ENCODE results near the gene RHBDD1. TPM values are rescaled to one million over a fixed set of nuclear protein-coding genes. Genes with fewer than 3 reads are reported as not detected.

The RHBDD1 gene
- polyA plus RNA-seq, 3 donors: 8.1 to 19.5 (median 15.5) TPM

GRCh38 chr2:226838722-226839121, 2.9 kb downstream of the RHBDD1 start:
- H2AFZ ChIP-seq (ENCODE audit: insufficient read depth, low read depth, low read length, poor library complexity, severe bottlenecking): no peak overlapping the region
- intact Hi-C loops (cut with micrococcal nuclease): no loop called here
- no peak overlapping the region for H3K27ac ChIP-seq (ENCODE audit: low read depth in 1 of 2, low read length in 2 of 2)
- Mint-ChIP-seq H3K27me3 (ENCODE audit: low read depth in 3 of 3) (no peaks in the 10 kb centered on the region), H3K27ac (no peak overlapping the region), H3K36me3 (peaks cover 30 to 31% of the 10 kb centered on the region in 2 donors), H3K4me1 (peaks cover 30% of the 10 kb centered on the region), H3K9me3 (peaks cover 2 to 9% (median 5%) of the 10 kb centered on the region in 7 donors), H3K4me3 (no peak overlapping the region)
- peaks cover 20% of the 10 kb centered on the region for H3K79me2 ChIP-seq (ENCODE audit: insufficient read depth, low read length)
- no peak overlapping the region for H3K9ac ChIP-seq (ENCODE audit: insufficient read depth, low read length, poor library complexity, severe bottlenecking)
- no peaks in the 10 kb centered on the region for H3K9me3 ChIP-seq (replicated peaks in 1 of 2; ENCODE audit: control insufficient read depth in 1 of 2, insufficient read depth in 1 of 2, low read length in 2 of 2)
- WGBS (ENCODE audit: insufficient coverage): no CpG with 5 or more reads among the region's 3 CpGs
- DNase-seq: no peak
- peaks cover 2 to 5% of the 10 kb centered on the region in 2 donors for H3K36me3 ChIP-seq (replicated peaks in 1 of 2; ENCODE audit: control insufficient read depth in 1 of 2, insufficient read depth in 2 of 2, low read length in 2 of 2)
- no peaks in the 10 kb centered on the region for H3K27me3 ChIP-seq (ENCODE audit: control insufficient read depth in 2 of 2, insufficient read depth in 2 of 2, low read length in 2 of 2)
- no peak for TF ChIP-seq CTCF (IDR thresholded peaks at IDR 0.05)
- no peak overlapping the region for H3K4me2 ChIP-seq (replicated peaks; ENCODE audit: extremely low read depth, low read length, poor library complexity, severe bottlenecking)
- H4K20me1 ChIP-seq (ENCODE audit: insufficient read depth, low read length): no peaks in the 10 kb centered on the region
- no peak overlapping the region for H3K4me3 ChIP-seq (replicated peaks in 1 of 3; ENCODE audit: low read depth in 2 of 3, low read length in 3 of 3)
- H3K4me1 ChIP-seq (ENCODE audit: control insufficient read depth in 1 of 2, insufficient read depth in 2 of 2, low read length in 2 of 2): peaks cover 18 to 27% of the 10 kb centered on the region in 2 donors

- H3K4me2 ChIP-seq (replicated peaks; ENCODE audit: extremely low read depth, low read length, poor library complexity, severe bottlenecking): no peak overlapping the region
Observed at GRCh38 chr2:226839161-226839560, 3.3 kb downstream of the RHBDD1 start.

More at GRCh38 chr2:226839161-226839560, 3.3 kb downstream of the RHBDD1 start:
- WGBS (ENCODE audit: insufficient coverage): 100% methylated on average over 5 of the region's 10 CpGs
- Histone ChIP-seq H3K36me3 (replicated peaks in 1 of 2; ENCODE audit: control insufficient read depth in 1 of 2, insufficient read depth in 2 of 2, low read length in 2 of 2) (peaks cover 2 to 5% of the 10 kb centered on the region in 2 donors), H3K4me3 (replicated peaks in 1 of 3; ENCODE audit: low read depth in 2 of 3, low read length in 3 of 3) (no peak overlapping the region), H3K9ac (ENCODE audit: insufficient read depth, low read length, poor library complexity, severe bottlenecking) (no peak overlapping the region), H3K27ac (ENCODE audit: low read depth in 1 of 2, low read length in 2 of 2) (no peak overlapping the region), H2AFZ (ENCODE audit: insufficient read depth, low read depth, low read length, poor library complexity, severe bottlenecking) (no peak overlapping the region), H4K20me1 (ENCODE audit: insufficient read depth, low read length) (no peaks in the 10 kb centered on the region), H3K27me3 (ENCODE audit: control insufficient read depth in 2 of 2, insufficient read depth in 2 of 2, low read length in 2 of 2) (no peaks in the 10 kb centered on the region), H3K9me3 (replicated peaks in 1 of 2; ENCODE audit: control insufficient read depth in 1 of 2, insufficient read depth in 1 of 2, low read length in 2 of 2) (no peaks in the 10 kb centered on the region), H3K79me2 (ENCODE audit: insufficient read depth, low read length) (peaks cover 20% of the 10 kb centered on the region), H3K4me1 (ENCODE audit: control insufficient read depth in 1 of 2, insufficient read depth in 2 of 2, low read length in 2 of 2) (peaks cover 18 to 27% of the 10 kb centered on the region in 2 donors)
- H3K27me3 Mint-ChIP-seq (ENCODE audit: low read depth in 3 of 3): no peaks in the 10 kb centered on the region
- H3K27ac Mint-ChIP-seq: no peak overlapping the region
- TF ChIP-seq CTCF (IDR thresholded peaks at IDR 0.05): no peak
- H3K4me3 Mint-ChIP-seq: no peak overlapping the region
- DNase-seq: no peak
- intact Hi-C loops (cut with micrococcal nuclease): no loop called here
- H3K36me3 Mint-ChIP-seq: peaks cover 30 to 34% of the 10 kb centered on the region in 2 donors
- peaks cover 2 to 9% (median 5%) of the 10 kb centered on the region in 7 donors for H3K9me3 Mint-ChIP-seq
- peaks cover 30% of the 10 kb centered on the region for H3K4me1 Mint-ChIP-seq

All from CD14-positive monocyte (primary cell).